Measurements from ENCODE around the gene SHC2. TPM values are rescaled to one million over a fixed set of nuclear protein-coding genes. Genes with fewer than 3 reads are reported as not detected.
"Not testable (repeated sequence)": the region's sequence is repeated elsewhere in the genome, so short reads cannot be mapped to it uniquely, and the experiment has no call there.

Gene SHC2
- total RNA-seq, 1 donor from 2014 or later, result not detected

GRCh38 chr19:427675-428074 lies 33.2 kb downstream of the SHC2 start:
- intact Hi-C loops (cut with micrococcal nuclease), result not testable (repeated sequence)

DNA sequence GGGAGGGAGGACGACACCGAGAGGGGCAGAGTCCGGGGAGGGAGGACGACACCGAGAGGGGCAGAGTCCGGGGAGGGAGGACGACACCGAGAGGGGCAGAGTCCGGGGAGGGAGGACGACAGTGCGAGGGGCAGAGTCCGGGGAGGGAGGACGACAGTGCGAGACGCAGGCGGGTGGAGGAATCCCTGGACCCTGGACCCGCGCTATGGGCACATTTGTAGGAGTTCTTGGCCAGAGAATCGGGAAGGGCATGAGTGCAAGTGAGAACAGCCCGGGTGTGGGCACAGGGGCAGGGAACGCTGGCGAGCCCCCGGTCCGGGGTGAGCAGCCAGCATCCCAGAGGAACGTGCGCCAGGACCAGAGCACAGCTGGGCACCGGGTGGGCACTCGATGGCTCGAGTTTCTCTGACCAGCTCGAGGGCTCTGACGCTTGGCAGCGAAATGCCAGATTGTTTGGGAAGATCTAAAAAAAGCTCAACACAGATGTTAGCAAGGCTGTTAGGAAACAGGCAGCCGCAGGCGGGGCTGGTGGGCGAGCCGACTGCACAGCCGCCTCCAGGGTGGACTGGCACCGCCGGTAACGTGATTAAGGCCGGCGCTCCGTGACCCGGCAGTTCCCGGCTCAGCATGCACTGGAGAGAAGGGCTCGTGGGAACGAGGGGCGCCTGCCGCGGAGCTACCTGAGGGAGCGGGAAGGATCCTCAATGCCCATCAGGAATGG lies 33.9 kb downstream of the SHC2 start:
- intact Hi-C loops (cut with micrococcal nuclease), result no loop called here

GRCh38 chr19:425056-425455 lies 35.8 kb downstream of the SHC2 start:
- intact Hi-C loops (cut with micrococcal nuclease), result no loop called here

DNA sequence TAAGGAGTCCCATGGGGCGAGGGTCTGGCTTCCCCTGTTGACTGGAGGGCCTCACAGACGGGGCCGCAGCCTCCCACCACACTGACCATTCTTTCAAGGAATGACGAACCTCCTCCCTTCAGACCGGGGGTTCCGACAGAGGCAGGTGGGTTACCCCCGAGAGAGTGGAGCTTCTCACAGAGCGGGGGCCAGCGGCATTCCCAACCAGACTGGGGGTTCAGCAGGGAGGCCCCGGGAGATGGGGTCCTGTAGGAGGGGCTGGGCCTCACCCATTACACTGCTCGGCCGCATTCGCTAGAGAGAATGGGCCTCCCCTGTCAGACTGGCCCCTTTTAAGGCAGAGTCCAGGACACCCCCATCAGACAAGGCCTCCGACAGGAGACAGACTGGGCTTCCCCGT lies 36.3 kb downstream of the SHC2 start:
- intact Hi-C loops (cut with micrococcal nuclease), result no loop called here

- intact Hi-C loops (cut with micrococcal nuclease), result no loop called here
Observed at GRCh38 chr19:423691-424466, 37.0 kb downstream of the SHC2 start.

- intact Hi-C loops (cut with micrococcal nuclease), result not testable (repeated sequence)
Observed at GRCh38 chr19:422917-423226, 38.0 kb downstream of the SHC2 start.

DNA sequence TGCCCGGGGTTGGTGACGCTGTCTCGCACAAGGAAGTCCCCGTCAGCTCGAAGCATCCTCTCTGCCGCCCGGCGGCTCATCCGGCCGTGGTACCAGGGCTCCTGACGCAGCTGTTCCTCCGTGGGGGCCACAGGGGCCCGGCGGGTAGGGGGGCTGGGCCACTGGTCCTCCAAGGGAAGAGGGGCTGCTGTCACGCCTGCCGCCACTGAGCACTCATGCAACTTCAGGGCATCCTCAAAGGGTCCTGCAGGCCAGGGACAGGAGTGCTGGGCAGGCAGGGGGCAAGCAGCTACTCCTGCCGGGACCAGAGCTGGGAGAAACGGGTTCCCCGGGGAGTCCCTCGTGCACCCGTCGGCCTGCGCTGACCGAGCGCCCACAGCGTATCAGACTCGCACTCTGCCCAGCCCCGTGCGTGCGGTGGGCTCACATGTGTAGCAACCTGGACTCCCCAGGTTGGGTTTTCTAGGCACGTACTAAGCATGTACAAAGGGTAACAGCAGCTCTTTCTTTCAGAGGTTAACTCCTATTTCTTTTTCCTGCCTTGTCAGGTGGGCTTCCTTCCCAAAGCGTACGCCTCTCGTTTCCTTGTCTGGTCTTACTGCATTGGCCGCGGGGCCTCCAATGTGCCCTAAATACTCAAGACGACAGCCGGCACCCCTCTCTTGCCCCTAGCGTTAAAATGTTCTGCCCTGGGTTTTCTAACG lies 38.5 kb downstream of the SHC2 start:
- intact Hi-C loops (cut with micrococcal nuclease), result no loop called here

- intact Hi-C loops (cut with micrococcal nuclease), result no loop called here
Observed at GRCh38 chr19:419721-420515, 40.9 kb downstream of the SHC2 start.

GRCh38 chr19:418761-419671 lies 41.8 kb downstream of the SHC2 start:
- intact Hi-C loops (cut with micrococcal nuclease), result no loop called here

GRCh38 chr19:416416-416815 lies 44.4 kb downstream of the SHC2 start:
- intact Hi-C loops (cut with micrococcal nuclease), result no loop called here

GRCh38 chr19:415292-415691 lies 45.5 kb downstream of the SHC2 start:
- intact Hi-C loops (cut with micrococcal nuclease), result no loop called here

- intact Hi-C loops (cut with micrococcal nuclease), result no loop called here
Observed at GRCh38 chr19:413756-414420, 46.9 kb downstream of the SHC2 start.

- intact Hi-C loops (cut with micrococcal nuclease), result no loop called here
Observed at GRCh38 chr19:412356-413355, 48.2 kb downstream of the SHC2 start.

GRCh38 chr19:411723-412355 lies 49.0 kb downstream of the SHC2 start:
- intact Hi-C loops (cut with micrococcal nuclease), result no loop called here

DNA sequence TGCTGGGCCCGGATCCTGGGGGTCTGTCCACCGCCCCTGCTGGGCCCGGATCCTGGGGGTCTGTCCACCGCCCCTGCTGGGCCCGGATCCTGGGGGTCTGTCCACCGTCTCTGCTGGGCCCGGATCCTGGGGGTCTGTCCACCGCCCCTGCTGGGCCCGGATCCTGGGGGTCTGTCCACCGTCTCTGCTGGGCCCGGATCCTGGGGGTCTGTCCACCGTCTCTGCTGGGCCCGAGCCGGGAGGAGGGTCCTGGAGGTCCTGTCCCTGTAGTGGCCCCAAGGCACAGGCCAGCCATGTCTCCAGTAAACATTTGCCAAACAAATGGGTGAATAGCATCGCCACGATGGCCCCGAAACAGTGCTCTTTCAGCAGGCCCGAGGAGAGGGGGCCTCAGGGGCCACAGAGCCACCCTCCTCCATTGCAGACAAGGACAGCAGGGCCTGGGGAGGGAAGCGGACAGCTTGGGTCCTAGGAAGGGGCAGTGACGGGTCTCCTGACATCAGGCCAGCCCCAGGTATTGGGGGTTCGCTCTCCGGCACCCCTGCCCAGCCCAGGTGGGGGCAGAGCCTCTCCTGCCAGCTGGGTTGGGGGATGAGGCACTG lies 49.6 kb downstream of the SHC2 start:
- intact Hi-C loops (cut with micrococcal nuclease), result not testable (repeated sequence)

GRCh38 chr19:410243-410781 lies 50.5 kb downstream of the SHC2 start:
- intact Hi-C loops (cut with micrococcal nuclease), result no loop called here

DNA sequence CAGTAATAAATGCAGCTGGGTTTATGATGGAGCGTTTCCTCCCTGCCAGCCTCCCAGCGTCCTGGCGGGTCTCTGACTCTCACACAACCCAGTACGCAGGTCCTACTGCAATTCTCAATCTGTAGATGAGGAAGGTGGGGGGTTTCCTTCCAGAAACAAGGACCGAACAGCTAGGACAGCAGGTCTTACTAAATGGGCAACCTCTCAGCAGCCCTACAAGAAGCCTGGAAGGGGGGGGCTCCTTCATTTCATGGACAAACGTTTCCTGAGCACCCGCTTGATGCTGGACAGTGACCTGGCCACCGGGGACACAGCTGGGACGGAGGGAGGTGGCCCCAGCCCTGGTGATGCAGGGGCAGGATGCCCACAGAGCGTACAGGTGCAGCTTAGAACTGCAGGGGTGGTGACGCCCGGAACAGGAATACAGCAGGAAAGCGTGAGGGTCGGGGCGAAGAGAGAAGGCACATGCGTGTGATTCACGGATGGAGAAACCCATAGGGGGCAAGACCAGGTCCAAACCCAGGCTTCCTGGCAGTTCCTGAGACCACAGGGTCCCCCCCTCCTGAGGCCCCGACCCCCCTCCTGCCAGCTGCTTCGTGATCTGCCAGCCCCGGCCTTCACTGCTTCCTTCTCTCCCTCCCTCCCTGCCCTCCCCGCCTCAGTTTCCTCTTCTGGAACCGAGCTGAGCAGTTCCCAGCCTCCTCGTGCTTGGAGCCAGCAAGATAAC lies 51.2 kb downstream of the SHC2 start:
- intact Hi-C loops (cut with micrococcal nuclease), result no loop called here

All from T-helper 1 cell treated with Interleukin-12 subunit alpha and Interleukin-12 subunit beta and Interleukin-4 antibody, amounts not matched to agents 30 ng/mL and 1 ng/mL, for 36 hours (primary cell).